ENCODE measurements around the gene LRRC66.

The LRRC66 gene

GRCh38 chr4:52038103-52038912 lies 18.1 kb upstream of the LRRC66 start, which contains the start of gene SGCB:
Gene SGCB (minus strand): TSS chr4:52038299. CDS start chr4:52038259, 40 bp downstream.
- H3K9ac ChIP-seq (ENCODE audit: low read depth, low read length), result peak within 1 kb of the TSS; percentile 81
- H3K4me1 ChIP-seq (ENCODE audit: control insufficient read depth, insufficient read depth, low read length), result peaks cover 5% of the 10 kb centered on the region
- H3K9me3 ChIP-seq (ENCODE audit: control insufficient read depth, insufficient read depth, low read length), result no peaks in the 10 kb centered on the region
- peaks cover 31% of the 10 kb centered on the region; the same call in 1 of the 2 replicates for H3K27me3 ChIP-seq (ENCODE audit: control insufficient read depth, insufficient read depth, low read length)
- peak within 1 kb of the TSS; percentile 15 for H3K27ac ChIP-seq (ENCODE audit: low read depth, low read length)
- peaks cover 3% of the 10 kb centered on the region; the same call in 1 of the 2 replicates for H3K36me3 ChIP-seq (ENCODE audit: control insufficient read depth, insufficient read depth, low read length)
- peak within 1 kb of the TSS; percentile 95 for H3K4me3 ChIP-seq (ENCODE audit: low read depth, low read length)

GRCh38 chr4:52037689-52038102 lies 17.5 kb upstream of the LRRC66 start:
- Histone ChIP-seq H3K36me3 (ENCODE audit: control insufficient read depth, insufficient read depth, low read length) (peaks cover 8% of the 10 kb centered on the region), H3K9ac (ENCODE audit: low read depth, low read length) (peak overlapping the region; percentile 68), H3K27ac (ENCODE audit: low read depth, low read length) (peak overlapping the region; percentile 15), H3K9me3 (ENCODE audit: control insufficient read depth, insufficient read depth, low read length) (no peaks in the 10 kb centered on the region), H3K4me1 (ENCODE audit: control insufficient read depth, insufficient read depth, low read length) (peaks cover 5% of the 10 kb centered on the region), H3K27me3 (ENCODE audit: control insufficient read depth, insufficient read depth, low read length) (peaks cover 28% of the 10 kb centered on the region; the same call in 1 of the 2 replicates), H3K4me3 (ENCODE audit: low read depth, low read length) (peak overlapping the region; percentile 95)

- Histone ChIP-seq H3K27ac (ENCODE audit: low read depth, low read length) (no peak overlapping the region), H3K36me3 (ENCODE audit: control insufficient read depth, insufficient read depth, low read length) (peaks cover 15% of the 10 kb centered on the region), H3K4me1 (ENCODE audit: control insufficient read depth, insufficient read depth, low read length) (peaks cover 5% of the 10 kb centered on the region), H3K4me3 (ENCODE audit: low read depth, low read length) (peak overlapping the region; percentile 95), H3K9ac (ENCODE audit: low read depth, low read length) (peak overlapping the region; percentile 68; the same call in 1 of the 2 replicates), H3K27me3 (ENCODE audit: control insufficient read depth, insufficient read depth, low read length) (peaks cover 23% of the 10 kb centered on the region; the same call in 1 of the 2 replicates), H3K9me3 (ENCODE audit: control insufficient read depth, insufficient read depth, low read length) (no peaks in the 10 kb centered on the region)
Observed at GRCh38 chr4:52036886-52037530, 16.8 kb upstream of the LRRC66 start.

- Histone ChIP-seq H3K9ac (ENCODE audit: low read depth, low read length) (no peak overlapping the region), H3K27ac (ENCODE audit: low read depth, low read length) (no peak overlapping the region), H3K36me3 (ENCODE audit: control insufficient read depth, insufficient read depth, low read length) (peaks cover 31% of the 10 kb centered on the region), H3K4me1 (ENCODE audit: control insufficient read depth, insufficient read depth, low read length) (peaks cover 5% of the 10 kb centered on the region), H3K9me3 (ENCODE audit: control insufficient read depth, insufficient read depth, low read length) (no peaks in the 10 kb centered on the region), H3K4me3 (ENCODE audit: low read depth, low read length) (no peak overlapping the region), H3K27me3 (ENCODE audit: control insufficient read depth, insufficient read depth, low read length) (peaks cover 16% of the 10 kb centered on the region; the same call in 1 of the 2 replicates)
Observed at GRCh38 chr4:52035190-52035589, 15.0 kb upstream of the LRRC66 start.

- Histone ChIP-seq H3K27ac (ENCODE audit: low read depth, low read length) (no peak overlapping the region), H3K9me3 (ENCODE audit: control insufficient read depth, insufficient read depth, low read length) (no peaks in the 10 kb centered on the region), H3K4me1 (ENCODE audit: control insufficient read depth, insufficient read depth, low read length) (peaks cover 3% of the 10 kb centered on the region; the same call in 1 of the 2 replicates), H3K36me3 (ENCODE audit: control insufficient read depth, insufficient read depth, low read length) (peaks cover 60% of the 10 kb centered on the region), H3K27me3 (ENCODE audit: control insufficient read depth, insufficient read depth, low read length) (no peaks in the 10 kb centered on the region), H3K4me3 (ENCODE audit: low read depth, low read length) (no peak overlapping the region), H3K9ac (ENCODE audit: low read depth, low read length) (no peak overlapping the region)
Observed at GRCh38 chr4:52032005-52032404, 11.8 kb upstream of the LRRC66 start.

- Histone ChIP-seq H3K9ac (ENCODE audit: low read depth, low read length) (no peak overlapping the region), H3K4me1 (ENCODE audit: control insufficient read depth, insufficient read depth, low read length) (no peaks in the 10 kb centered on the region), H3K4me3 (ENCODE audit: low read depth, low read length) (no peak overlapping the region), H3K27ac (ENCODE audit: low read depth, low read length) (no peak overlapping the region), H3K27me3 (ENCODE audit: control insufficient read depth, insufficient read depth, low read length) (no peaks in the 10 kb centered on the region), H3K36me3 (ENCODE audit: control insufficient read depth, insufficient read depth, low read length) (peaks cover 76% of the 10 kb centered on the region), H3K9me3 (ENCODE audit: control insufficient read depth, insufficient read depth, low read length) (no peaks in the 10 kb centered on the region)
Observed at GRCh38 chr4:52028970-52029369, 8.8 kb upstream of the LRRC66 start.

- H3K9me3 ChIP-seq (ENCODE audit: control insufficient read depth, insufficient read depth, low read length), result no peaks in the 10 kb centered on the region
Observed at GRCh38 chr4:52017814-52018213, 2.3 kb downstream of the LRRC66 start.

GRCh38 chr4:52016981-52017380 lies 3.2 kb downstream of the LRRC66 start:
- H3K27me3 ChIP-seq (ENCODE audit: control insufficient read depth, insufficient read depth, low read length), result no peaks in the 10 kb centered on the region
- no peak overlapping the region for H3K4me3 ChIP-seq (ENCODE audit: low read depth, low read length)
- H3K4me1 ChIP-seq (ENCODE audit: control insufficient read depth, insufficient read depth, low read length), result peaks cover 6% of the 10 kb centered on the region; the same call in 1 of the 2 replicates
- no peak overlapping the region for H3K9ac ChIP-seq (ENCODE audit: low read depth, low read length)
- H3K27ac ChIP-seq (ENCODE audit: low read depth, low read length), result no peak overlapping the region
- peaks cover under 1% of the 10 kb centered on the region; the same call in 1 of the 2 replicates for H3K36me3 ChIP-seq (ENCODE audit: control insufficient read depth, insufficient read depth, low read length)
- H3K9me3 ChIP-seq (ENCODE audit: control insufficient read depth, insufficient read depth, low read length), result no peaks in the 10 kb centered on the region

More at GRCh38 chr4:52017814-52018213, 2.3 kb downstream of the LRRC66 start:
- peaks cover 9% of the 10 kb centered on the region for H3K36me3 ChIP-seq (ENCODE audit: control insufficient read depth, insufficient read depth, low read length)
- H3K9ac ChIP-seq (ENCODE audit: low read depth, low read length), result no peak overlapping the region
- no peak overlapping the region for H3K4me3 ChIP-seq (ENCODE audit: low read depth, low read length)
- H3K27me3 ChIP-seq (ENCODE audit: control insufficient read depth, insufficient read depth, low read length), result no peaks in the 10 kb centered on the region
- H3K4me1 ChIP-seq (ENCODE audit: control insufficient read depth, insufficient read depth, low read length), result peaks cover 6% of the 10 kb centered on the region; the same call in 1 of the 2 replicates
- no peak overlapping the region for H3K27ac ChIP-seq (ENCODE audit: low read depth, low read length)

GRCh38 chr4:52015366-52015765 lies 4.8 kb downstream of the LRRC66 start:
- H3K36me3 ChIP-seq (ENCODE audit: control insufficient read depth, insufficient read depth, low read length), result no peaks in the 10 kb centered on the region
- H3K9me3 ChIP-seq (ENCODE audit: control insufficient read depth, insufficient read depth, low read length), result no peaks in the 10 kb centered on the region
- H3K4me1 ChIP-seq (ENCODE audit: control insufficient read depth, insufficient read depth, low read length), result peaks cover 6% of the 10 kb centered on the region; the same call in 1 of the 2 replicates
- no peak overlapping the region for H3K27ac ChIP-seq (ENCODE audit: low read depth, low read length)
- H3K27me3 ChIP-seq (ENCODE audit: control insufficient read depth, insufficient read depth, low read length), result no peaks in the 10 kb centered on the region
- no peak overlapping the region for H3K9ac ChIP-seq (ENCODE audit: low read depth, low read length)
- no peak overlapping the region for H3K4me3 ChIP-seq (ENCODE audit: low read depth, low read length)

GRCh38 chr4:52014903-52015302 lies 5.3 kb downstream of the LRRC66 start:
- H3K9ac ChIP-seq (ENCODE audit: low read depth, low read length), result no peak overlapping the region
- H3K27ac ChIP-seq (ENCODE audit: low read depth, low read length), result no peak overlapping the region
- H3K27me3 ChIP-seq (ENCODE audit: control insufficient read depth, insufficient read depth, low read length), result no peaks in the 10 kb centered on the region
- H3K4me3 ChIP-seq (ENCODE audit: low read depth, low read length), result no peak overlapping the region
- peaks cover 6% of the 10 kb centered on the region; the same call in 1 of the 2 replicates for H3K4me1 ChIP-seq (ENCODE audit: control insufficient read depth, insufficient read depth, low read length)
- no peaks in the 10 kb centered on the region for H3K36me3 ChIP-seq (ENCODE audit: control insufficient read depth, insufficient read depth, low read length)
- no peaks in the 10 kb centered on the region for H3K9me3 ChIP-seq (ENCODE audit: control insufficient read depth, insufficient read depth, low read length)

- H3K9ac ChIP-seq (ENCODE audit: low read depth, low read length), result no peak overlapping the region
Observed at GRCh38 chr4:52012651-52013050, 7.5 kb downstream of the LRRC66 start.

More at GRCh38 chr4:52012651-52013050, 7.5 kb downstream of the LRRC66 start:
- H3K27me3 ChIP-seq (ENCODE audit: control insufficient read depth, insufficient read depth, low read length), result no peaks in the 10 kb centered on the region
- no peak overlapping the region for H3K27ac ChIP-seq (ENCODE audit: low read depth, low read length)
- no peaks in the 10 kb centered on the region for H3K9me3 ChIP-seq (ENCODE audit: control insufficient read depth, insufficient read depth, low read length)
- no peaks in the 10 kb centered on the region for H3K36me3 ChIP-seq (ENCODE audit: control insufficient read depth, insufficient read depth, low read length)
- peaks cover 6% of the 10 kb centered on the region; the same call in 1 of the 2 replicates for H3K4me1 ChIP-seq (ENCODE audit: control insufficient read depth, insufficient read depth, low read length)
- no peak overlapping the region for H3K4me3 ChIP-seq (ENCODE audit: low read depth, low read length)

Measured in HUES48 (cell line).